ENCODE results near the gene LILRA1. TPM values are rescaled to one million over a fixed set of nuclear protein-coding genes. Genes with fewer than 3 reads are reported as not detected.
A peak's percentile ranks its signal among the peaks of the same experiment; 100 is the strongest.

The LILRA1 gene
- total RNA-seq, 3 donors from 2014 or later (not counting 1 experiment from before 2014, with no cell fraction given): 1.4 to 13.0 (median 6.1) TPM

GRCh38 chr19:54600212-54600611 lies 6.8 kb downstream of the LILRA1 start:
- no peak overlapping the region for H3K27ac Mint-ChIP-seq
- 75% methylated on average over 3 of the region's 5 CpGs for WGBS (ENCODE audit: insufficient coverage)
- H3K9me3 ChIP-seq (ENCODE audit: control insufficient read depth, insufficient read depth, low read length): no peaks in the 10 kb centered on the region
- H3K27me3 Mint-ChIP-seq (ENCODE audit: low read depth in 2 of 2): peaks cover 41 to 42% of the 10 kb centered on the region in 2 donors
- H3K4me1 Mint-ChIP-seq: peaks cover 0 to 16% of the 10 kb centered on the region in 2 donors
- H3K36me3 ChIP-seq (ENCODE audit: control insufficient read depth, insufficient read depth, low read length): no peaks in the 10 kb centered on the region
- DNase-seq (no peak), ATAC-seq (no peak)
- H3K9me3 Mint-ChIP-seq: no peaks in the 10 kb centered on the region
- no peaks in the 10 kb centered on the region for H3K4me1 ChIP-seq (ENCODE audit: control insufficient read depth, insufficient read depth, low read length)
- no peak overlapping the region for H3K27ac ChIP-seq (ENCODE audit: low read length)
- no peak for TF ChIP-seq CTCF (IDR thresholded peaks at IDR 0.05)
- no peak overlapping the region for H3K4me3 ChIP-seq (ENCODE audit: low read length)
- intact Hi-C loops (cut with micrococcal nuclease): no loop called here
- H3K4me3 Mint-ChIP-seq: no peak overlapping the region
- H3K36me3 Mint-ChIP-seq: no peaks in the 10 kb centered on the region
- H3K27me3 ChIP-seq (ENCODE audit: control insufficient read depth, insufficient read depth, low read length): peaks cover 10% of the 10 kb centered on the region

GRCh38 chr19:54606230-54606629 lies 12.8 kb downstream of the LILRA1 start:
- no peak for TF ChIP-seq CTCF (IDR thresholded peaks at IDR 0.05)
- H3K36me3 ChIP-seq (ENCODE audit: control insufficient read depth, insufficient read depth, low read length): no peaks in the 10 kb centered on the region
- intact Hi-C loops (cut with micrococcal nuclease): no loop called here
- peaks cover 34 to 37% of the 10 kb centered on the region in 2 donors for H3K27me3 Mint-ChIP-seq (ENCODE audit: low read depth in 2 of 2)
- peaks cover 5% of the 10 kb centered on the region for H3K27me3 ChIP-seq (ENCODE audit: control insufficient read depth, insufficient read depth, low read length)
- DNase-seq (no peak), ATAC-seq (no peak)
- H3K4me1 Mint-ChIP-seq: peaks cover 0 to 13% of the 10 kb centered on the region in 2 donors
- no peaks in the 10 kb centered on the region for H3K36me3 Mint-ChIP-seq
- H3K4me3 ChIP-seq (ENCODE audit: low read length): no peak overlapping the region
- peaks cover 24% of the 10 kb centered on the region for H3K4me1 ChIP-seq (ENCODE audit: control insufficient read depth, insufficient read depth, low read length)
- no peaks in the 10 kb centered on the region for H3K9me3 ChIP-seq (ENCODE audit: control insufficient read depth, insufficient read depth, low read length)
- H3K4me3 Mint-ChIP-seq: no peak overlapping the region
- 62% methylated on average over 2 of the region's 4 CpGs for WGBS (ENCODE audit: insufficient coverage)
- no peak overlapping the region for H3K27ac Mint-ChIP-seq
- H3K27ac ChIP-seq (ENCODE audit: low read length): no peak overlapping the region
- no peaks in the 10 kb centered on the region for H3K9me3 Mint-ChIP-seq

GRCh38 chr19:54606891-54607784 lies 13.7 kb downstream of the LILRA1 start:
- peak in 1 of 3 donors; percentile 53 for ATAC-seq
- Mint-ChIP-seq H3K27ac (peak overlapping the region in 1 of 2 donors; percentile 25), H3K27me3 (ENCODE audit: low read depth in 2 of 2) (peaks cover 31 to 34% of the 10 kb centered on the region in 2 donors), H3K4me1 (peaks cover 0 to 7% of the 10 kb centered on the region in 2 donors), H3K36me3 (no peaks in the 10 kb centered on the region), H3K4me3 (no peak overlapping the region), H3K9me3 (no peaks in the 10 kb centered on the region)
- DNase-seq: no peak
- no peaks in the 10 kb centered on the region for H3K9me3 ChIP-seq (ENCODE audit: control insufficient read depth, insufficient read depth, low read length)
- WGBS (ENCODE audit: insufficient coverage): 79% methylated on average over 15 of the region's 16 CpGs
- peaks cover 5% of the 10 kb centered on the region for H3K27me3 ChIP-seq (ENCODE audit: control insufficient read depth, insufficient read depth, low read length)
- H3K36me3 ChIP-seq (ENCODE audit: control insufficient read depth, insufficient read depth, low read length): no peaks in the 10 kb centered on the region
- no peak for TF ChIP-seq CTCF (IDR thresholded peaks at IDR 0.05)
- H3K27ac ChIP-seq (ENCODE audit: low read length): no peak overlapping the region
- intact Hi-C loops (cut with micrococcal nuclease): no loop called here
- H3K4me1 ChIP-seq (ENCODE audit: control insufficient read depth, insufficient read depth, low read length): peaks cover 24% of the 10 kb centered on the region
- no peak overlapping the region for H3K4me3 ChIP-seq (ENCODE audit: low read length)

Data from natural killer cell (primary cell).